H9 (cell line): Measurements from ENCODE around the gene SLC16A2. TPM values are rescaled to one million over a fixed set of nuclear protein-coding genes. Genes with fewer than 3 reads are reported as not detected.

ENCODE experiments used
- DNase-seq: peaks from one replicate; pipeline ENCODE4 v3.0.0-alpha.2; 2017
- H2AFZ ChIP-seq: one replicate; pipeline ENCODE4 v1.6.1; 2013; ENCODE audit warnings: mild to moderate bottlenecking, low read length, control low read depth, moderate library complexity
- H2AK5ac ChIP-seq: 2 replicates; pipeline ENCODE4 v1.6.1; 2013; ENCODE audit warnings: low read length, control low read depth, mixed read lengths; ENCODE audit not compliant: insufficient read length
- H2BK120ac ChIP-seq: one replicate; pipeline ENCODE4 v1.6.1; 2013; ENCODE audit warnings: low read depth, mild to moderate bottlenecking, low read length, control low read depth, inconsistent platforms; ENCODE audit not compliant: poor library complexity, severe bottlenecking
- H2BK12ac ChIP-seq: 2 replicates; pipeline ENCODE4 v1.6.1; 2013; ENCODE audit warnings: low read length, control low read depth, mixed read lengths, low read depth; ENCODE audit not compliant: insufficient read length
- H2BK15ac ChIP-seq: 2 replicates; pipeline ENCODE4 v1.6.1; 2013; ENCODE audit warnings: low read depth, low read length, control low read depth
- H2BK20ac ChIP-seq: one replicate; pipeline ENCODE4 v1.6.1; 2013; ENCODE audit warnings: low read depth, mild to moderate bottlenecking, low read length, control low read depth, inconsistent platforms; ENCODE audit not compliant: poor library complexity, severe bottlenecking
- H2BK5ac ChIP-seq: 2 replicates; pipeline ENCODE4 v1.6.1; 2013; ENCODE audit warnings: low read length, control low read depth, mixed read lengths; ENCODE audit not compliant: insufficient read length
- H3K14ac ChIP-seq: 2 replicates; pipeline ENCODE4 v1.6.1; 2013; ENCODE audit warnings: low read length, control low read depth; ENCODE audit not compliant: insufficient read depth
- H3K18ac ChIP-seq: 2 replicates; pipeline ENCODE4 v1.6.1; 2013; ENCODE audit warnings: low read depth, mild to moderate bottlenecking, mixed read lengths, low read length, control low read depth; ENCODE audit not compliant: insufficient read length
- H3K23ac ChIP-seq: 2 replicates; pipeline ENCODE4 v1.6.1; 2013; ENCODE audit warnings: low read length, control low read depth, mixed read lengths, low read depth; ENCODE audit not compliant: insufficient read length
- H3K23me2 ChIP-seq: 2 replicates; pipeline ENCODE4 v1.6.1; 2013; ENCODE audit warnings: low read depth, mild to moderate bottlenecking, mixed read lengths, low read length, control low read depth; ENCODE audit not compliant: insufficient read length, poor library complexity, severe bottlenecking
- H3K27ac ChIP-seq: 2 replicates; pipeline ENCODE4 v1.5.1; 2013; ENCODE audit warnings: low read length, control low read depth, mixed read lengths, low read depth; ENCODE audit not compliant: insufficient read length
- H3K27me3 ChIP-seq: 2 replicates; pipeline ENCODE4 v1.6.1; 2013; ENCODE audit warnings: low read length, control low read depth, inconsistent platforms; ENCODE audit not compliant: insufficient read depth
- H3K4ac ChIP-seq: 2 replicates; pipeline ENCODE4 v1.6.1; 2013; ENCODE audit warnings: low read depth, mild to moderate bottlenecking, control low read depth, inconsistent platforms, low read length, moderate library complexity
- H3K4me1 ChIP-seq: 2 replicates; pipeline ENCODE4 v1.6.1; 2013; ENCODE audit warnings: low read length, control low read depth, inconsistent platforms; ENCODE audit not compliant: insufficient read depth
- H3K4me2 ChIP-seq: 2 replicates; pipeline ENCODE4 v1.6.1; 2013; ENCODE audit warnings: low read length, control low read depth, mixed read lengths; ENCODE audit not compliant: insufficient read length, insufficient read depth
- H3K56ac ChIP-seq: 2 replicates; pipeline ENCODE4 v1.6.1; 2013; ENCODE audit warnings: low read depth, mild to moderate bottlenecking, mixed read lengths, low read length, control low read depth; ENCODE audit not compliant: insufficient read length
- H3K79me1 ChIP-seq: 2 replicates; pipeline ENCODE4 v1.6.1; 2013; ENCODE audit warnings: low read depth, mild to moderate bottlenecking, moderate library complexity, low read length, control low read depth, inconsistent platforms; ENCODE audit not compliant: insufficient read depth, poor library complexity, severe bottlenecking
- H3K79me2 ChIP-seq: 2 replicates; pipeline ENCODE4 v1.6.1; 2013; ENCODE audit warnings: low read length, control low read depth, inconsistent platforms; ENCODE audit not compliant: insufficient read depth
- H3K9ac ChIP-seq: 2 replicates; pipeline ENCODE4 v1.6.1; 2013; ENCODE audit warnings: low read length, control low read depth, mixed read lengths; ENCODE audit not compliant: insufficient read length; ENCODE audit errors: extremely low read depth
- H3K9me3 ChIP-seq: one replicate; pipeline ENCODE4 v1.6.1; 2013; ENCODE audit warnings: low read depth, low read length, inconsistent platforms; ENCODE audit not compliant: control insufficient read depth
- H3T11ph ChIP-seq: one replicate; pipeline ENCODE4 v1.6.1; 2013; ENCODE audit warnings: mild to moderate bottlenecking, low read length, control low read depth, inconsistent platforms
- H4K20me1 ChIP-seq: one replicate; pipeline ENCODE4 v1.6.1; 2013; ENCODE audit not compliant: control insufficient read depth, insufficient read length, insufficient read depth
- H4K5ac ChIP-seq: 2 replicates; pipeline ENCODE4 v1.6.1; 2013; ENCODE audit warnings: low read depth, mild to moderate bottlenecking, mixed read lengths, low read length, control low read depth; ENCODE audit not compliant: insufficient read length
- H4K8ac ChIP-seq: replicated peaks from 2 replicates; pipeline ENCODE4 v1.6.1; 2013; ENCODE audit warnings: low read length, control low read depth, mixed read lengths, low read depth; ENCODE audit not compliant: insufficient read length
- H4K91ac ChIP-seq: 2 replicates; pipeline ENCODE4 v1.6.1; 2013; ENCODE audit warnings: low read depth, mild to moderate bottlenecking, moderate library complexity, mixed read lengths, low read length, control low read depth; ENCODE audit not compliant: insufficient read length
- H3K27ac Mint-ChIP-seq, 3 experiments: 2 replicates in 2 of 3; 3 replicates in 1 of 3; pipeline ENCODE4 v1.8.0; 2020 to 2021; ENCODE audit warnings: mixed read lengths in 3 of 3, mild to moderate bottlenecking in 1 of 3, moderate library complexity in 1 of 3
- H3K27me3 Mint-ChIP-seq: 2 replicates; pipeline ENCODE4 v1.8.0; 2021; ENCODE audit warnings: low read depth, mild to moderate bottlenecking, moderate library complexity, mixed read lengths
- H3K36me3 Mint-ChIP-seq, 3 experiments: 2 replicates in 2 of 3; 3 replicates in 1 of 3; pipeline ENCODE4 v1.8.0; 2020 to 2021; ENCODE audit warnings: low read depth in 3 of 3, mixed read lengths in 3 of 3; ENCODE audit not compliant: insufficient read depth in 1 of 3
- H3K4me1 Mint-ChIP-seq, 2 experiments: 2 replicates each; pipeline ENCODE4 v1.8.0; 2020; ENCODE audit warnings: mixed read lengths in 2 of 2
- H3K4me3 Mint-ChIP-seq, 2 experiments: 2 replicates in 1 of 2; 3 replicates in 1 of 2; pipeline ENCODE4 v1.8.0; 2020 to 2021; ENCODE audit warnings: mild to moderate bottlenecking in 2 of 2, mixed read lengths in 2 of 2, moderate library complexity in 1 of 2
- H3K9me3 Mint-ChIP-seq, 2 experiments: 2 replicates in 1 of 2; 3 replicates in 1 of 2; pipeline ENCODE4 v1.8.0; 2020; ENCODE audit warnings: mild to moderate bottlenecking in 2 of 2, mixed read lengths in 2 of 2, moderate library complexity in 1 of 2
- CTCF ChIP-seq: fragments of 200-600 bp; sonication (generic); conservative IDR thresholded peaks from 3 replicates; pipeline ENCODE4 v1.8.0; 2021; ENCODE audit warnings: antibody characterized with exemption, mild to moderate bottlenecking
- WGBS: extraction: QIAGEN DNeasy Blood & Tissue Kit; methylation state at CpG from one replicate; pipeline ENCODE4 v1.1.7; 2013; ENCODE audit warnings: missing lambda C conversion rate, low lambda C conversion rate, mixed read lengths; ENCODE audit not compliant: insufficient read length; ENCODE audit errors: extremely low coverage; 5-methylcytosine and 5-hydroxymethylcytosine counted together
- total RNA-seq: library from RNA; stranded (reverse); gene quantifications from 2 replicates; pipeline ENCODE4 v1.2.1, GENCODE V29; 2021

SLC16A2 gene
- total RNA-seq, 1 experiment from 2014 or later = 17.1 TPM

GRCh38 chrX:74534569-74535038, 113.3 kb downstream of the SLC16A2 start:
- H3K9me3 Mint-ChIP-seq = peaks cover 30 to 62% of the 10 kb centered on the region in 2 experiments
- Histone ChIP-seq H3K56ac (no peak overlapping the region), H4K5ac (no peak overlapping the region), H3K27me3 (no peaks in the 10 kb centered on the region), H2BK5ac (no peak overlapping the region), H3T11ph (no peak overlapping the region), H3K9me3 (no peaks in the 10 kb centered on the region), H2BK12ac (no peak overlapping the region), H3K9ac (no peak overlapping the region), H3K4me2 (no peak overlapping the region), H3K23me2 (peaks cover 5% of the 10 kb centered on the region), H4K91ac (no peak overlapping the region), H3K14ac (no peak overlapping the region), H2BK120ac (no peak overlapping the region), H2BK20ac (no peak overlapping the region), H2AFZ (no peak overlapping the region), H4K8ac (no peak overlapping the region), H3K23ac (no peak overlapping the region), H3K18ac (no peak overlapping the region), H3K27ac (no peak overlapping the region), H2AK5ac (no peak overlapping the region), H4K20me1 (no peaks in the 10 kb centered on the region), H3K4ac (no peak overlapping the region), H3K4me1 (no peaks in the 10 kb centered on the region), H2BK15ac (no peak overlapping the region), H3K79me1 (no peaks in the 10 kb centered on the region), H3K79me2 (no peaks in the 10 kb centered on the region)
- peaks cover 4 to 17% (median 4%) of the 10 kb centered on the region in 3 experiments; a peak in 6 of 7 replicates for H3K36me3 Mint-ChIP-seq
- DNase-seq = no peak
- no CpG with 5 or more reads among the region's 2 CpGs for WGBS
- no peak overlapping the region for H3K4me3 Mint-ChIP-seq
- no peak for TF ChIP-seq CTCF
- peaks cover 18 to 20% of the 10 kb centered on the region in 2 experiments for H3K4me1 Mint-ChIP-seq
- no peak overlapping the region for H3K27ac Mint-ChIP-seq
- H3K27me3 Mint-ChIP-seq = peaks cover 7% of the 10 kb centered on the region
